Measurements from ENCODE around the gene SOX30.

The SOX30 gene

DNA sequence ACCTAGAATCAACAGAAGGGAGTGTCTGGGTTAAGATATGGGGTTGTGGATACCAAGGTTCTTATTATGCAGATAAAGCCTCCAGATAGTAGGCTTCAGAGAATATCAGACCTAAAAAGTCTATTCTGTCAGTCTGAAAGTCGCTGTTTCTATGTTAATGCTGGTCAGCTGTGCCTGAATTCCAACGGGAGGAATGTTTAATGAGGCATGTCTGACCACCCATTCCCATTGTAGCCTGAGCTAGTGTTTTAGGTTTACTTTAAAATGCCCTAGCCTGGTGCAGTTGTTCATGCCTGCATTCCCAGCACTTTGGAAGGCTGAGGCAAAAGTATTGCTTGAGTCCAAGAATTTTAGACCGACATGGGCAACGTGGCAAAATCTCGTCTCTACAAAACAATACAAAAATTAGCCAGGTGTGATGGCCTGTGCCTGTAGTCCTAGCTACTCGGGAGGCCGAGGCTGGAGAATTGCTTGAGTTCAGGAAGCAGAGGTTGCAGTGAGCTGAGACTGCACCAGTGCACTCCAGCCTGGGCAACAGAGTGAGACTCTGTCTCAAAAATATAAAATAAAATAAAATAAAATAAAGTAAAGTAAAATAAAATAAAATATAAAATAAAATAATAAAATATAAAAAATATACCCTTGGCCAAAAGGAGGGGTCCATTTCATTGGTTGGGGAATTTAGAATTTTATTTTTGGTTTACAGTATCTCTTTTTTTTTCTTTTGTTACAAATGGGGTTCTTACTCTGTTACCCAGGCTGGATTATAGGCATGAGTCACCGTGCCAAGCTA lies 7.8 kb upstream of the SOX30 start:
- DNase-seq, result no peak

DNA sequence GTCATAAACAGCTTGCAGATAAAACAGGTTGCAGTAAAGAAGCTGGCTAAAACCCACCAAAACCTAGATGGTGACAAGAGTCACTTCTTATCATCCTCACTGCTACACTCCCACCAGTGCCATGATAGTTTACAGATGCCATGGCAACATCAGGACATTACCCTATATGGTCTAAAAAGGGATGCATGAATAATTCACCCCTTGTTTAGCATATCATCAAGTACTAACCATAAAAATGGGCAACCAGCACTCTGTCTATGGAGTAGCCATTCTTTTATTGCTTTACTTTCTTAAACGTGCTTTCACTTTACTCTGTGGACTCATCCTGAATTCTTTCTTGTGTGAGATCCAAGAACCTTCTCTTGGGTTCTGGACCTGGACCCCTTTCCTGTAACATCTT lies 6.7 kb upstream of the SOX30 start:
- no peak for DNase-seq

- no peak for DNase-seq
Measured at GRCh38 chr5:157657516-157657915, 5.3 kb upstream of the SOX30 start.

- peak; percentile 88 for DNase-seq
Measured at GRCh38 chr5:157651623-157652376, 438 bp downstream of the SOX30 start.

DNA sequence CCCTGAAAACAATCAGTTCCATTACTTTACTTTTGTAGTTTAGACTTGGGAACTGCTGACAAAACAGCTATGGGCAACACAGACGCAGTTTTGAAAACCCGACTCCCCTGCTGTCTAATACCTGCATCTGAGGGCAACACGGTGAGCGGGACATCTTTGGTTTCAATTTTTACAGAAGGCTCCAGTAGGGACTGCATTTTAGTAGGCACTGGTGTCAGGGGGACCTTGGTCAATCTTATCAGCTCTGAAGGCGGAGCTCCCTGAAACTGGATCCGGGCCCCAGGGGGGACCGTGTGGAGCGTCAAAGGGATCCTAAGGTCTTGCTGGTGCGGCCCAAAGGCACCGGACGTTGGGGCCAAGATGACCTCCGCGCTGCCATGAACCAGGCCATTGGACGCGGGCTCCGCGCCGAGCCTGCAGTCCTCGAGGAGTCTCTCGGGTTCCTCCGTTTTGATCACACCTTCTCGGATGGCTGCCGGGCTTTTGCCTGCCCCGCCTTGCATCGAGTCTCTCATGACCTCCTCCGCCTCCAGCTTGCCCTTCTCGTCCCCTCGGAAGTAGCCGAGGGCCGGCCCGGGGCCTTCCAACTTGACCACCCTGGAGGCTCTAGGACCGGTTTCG lies 1.1 kb downstream of the SOX30 start:
- DNase-seq, result no peak

- DNase-seq, result no peak
Measured at GRCh38 chr5:157649101-157649500, 3.1 kb downstream of the SOX30 start.

- DNase-seq, result no peak
Measured at GRCh38 chr5:157648275-157648990, 3.8 kb downstream of the SOX30 start.

GRCh38 chr5:157640406-157641066 lies 11.7 kb downstream of the SOX30 start:
- DNase-seq, result no peak

- DNase-seq, result no peak
Measured at GRCh38 chr5:157630341-157630740, 21.9 kb downstream of the SOX30 start.

DNA sequence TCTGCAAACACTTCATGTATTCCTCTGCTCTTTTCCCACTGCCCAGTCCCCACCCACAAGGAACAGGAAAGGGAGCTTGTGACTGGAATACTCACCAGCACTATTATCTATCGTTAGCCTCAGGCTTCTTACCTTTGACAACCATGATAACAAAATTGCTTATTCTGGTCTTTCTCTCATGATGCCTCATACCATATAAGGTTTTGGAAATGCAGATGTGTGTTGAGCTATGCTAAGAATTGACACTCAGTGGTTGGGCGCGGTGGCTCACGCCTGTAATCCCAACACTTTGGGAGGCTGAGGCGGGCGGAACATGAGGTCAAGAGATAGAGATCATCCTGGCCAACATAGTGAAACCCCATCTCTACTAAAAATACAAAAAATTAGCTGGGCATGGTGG lies 25.4 kb downstream of the SOX30 start:
- no peak for DNase-seq

DNA sequence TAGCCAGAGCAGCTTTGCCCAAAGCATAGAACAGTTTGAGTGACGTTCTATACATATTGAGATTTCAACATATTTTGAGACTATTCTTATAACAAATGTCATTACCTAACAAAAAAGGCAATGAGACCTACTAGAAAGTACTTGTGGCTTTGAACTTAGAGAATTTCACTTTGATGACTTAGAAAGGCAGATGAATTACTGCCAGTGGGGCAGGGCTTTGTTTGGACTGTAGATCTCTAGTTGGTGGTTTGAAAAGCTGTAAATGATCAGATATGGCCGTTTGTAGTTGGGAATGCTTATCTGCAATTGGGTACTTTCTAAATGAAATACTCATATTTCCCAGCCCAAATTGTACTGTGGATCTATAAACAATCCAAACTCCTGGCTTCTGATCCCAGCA lies 28.1 kb downstream of the SOX30 start:
- DNase-seq, result no peak

DNA sequence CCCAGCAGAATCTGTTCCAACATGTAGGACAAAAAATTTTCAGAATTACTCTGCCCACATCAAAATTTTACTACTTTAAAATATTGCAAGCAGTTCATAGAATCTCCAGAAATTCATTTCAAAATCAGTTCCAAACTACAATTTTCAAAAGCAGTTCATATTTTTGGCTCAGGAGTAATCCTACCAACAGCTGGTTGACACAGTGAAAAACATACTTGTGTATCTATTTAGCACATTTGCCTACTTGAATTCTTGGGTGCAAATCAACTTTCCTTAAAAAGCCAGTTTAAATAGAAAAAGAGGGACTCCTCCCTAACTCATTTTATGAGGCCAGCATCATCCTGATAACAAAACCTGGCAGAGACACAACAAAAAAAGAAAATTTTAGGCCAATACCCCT lies 31.5 kb downstream of the SOX30 start:
- no peak for DNase-seq

DNA sequence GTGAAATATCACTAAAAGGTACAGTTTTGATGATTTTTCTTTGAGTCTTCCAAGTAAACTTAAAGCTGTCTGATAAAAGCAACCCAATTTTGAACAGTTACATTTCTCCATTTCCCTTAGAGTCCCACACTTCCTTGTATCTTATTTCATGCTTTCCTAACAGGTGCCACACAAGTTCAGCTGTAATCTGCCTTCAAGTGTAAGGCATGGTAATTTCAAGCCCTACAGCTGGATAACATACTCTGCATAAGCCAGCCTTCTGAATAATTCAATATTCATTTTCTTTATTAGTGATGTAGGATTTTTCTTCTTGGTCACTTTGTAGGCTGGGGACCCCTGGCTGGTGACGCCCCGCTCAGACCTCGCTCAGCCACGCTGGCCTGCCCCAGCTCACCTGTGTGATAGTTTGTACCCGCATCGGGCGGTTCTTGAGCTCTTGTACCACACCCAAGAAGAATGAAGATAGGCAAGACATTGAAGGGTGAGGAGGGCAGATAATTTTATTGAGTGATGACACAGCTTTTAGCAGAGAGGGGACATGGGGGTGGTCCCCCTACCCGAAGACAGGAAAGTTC lies 34.0 kb downstream of the SOX30 start:
- no peak for DNase-seq

DNA sequence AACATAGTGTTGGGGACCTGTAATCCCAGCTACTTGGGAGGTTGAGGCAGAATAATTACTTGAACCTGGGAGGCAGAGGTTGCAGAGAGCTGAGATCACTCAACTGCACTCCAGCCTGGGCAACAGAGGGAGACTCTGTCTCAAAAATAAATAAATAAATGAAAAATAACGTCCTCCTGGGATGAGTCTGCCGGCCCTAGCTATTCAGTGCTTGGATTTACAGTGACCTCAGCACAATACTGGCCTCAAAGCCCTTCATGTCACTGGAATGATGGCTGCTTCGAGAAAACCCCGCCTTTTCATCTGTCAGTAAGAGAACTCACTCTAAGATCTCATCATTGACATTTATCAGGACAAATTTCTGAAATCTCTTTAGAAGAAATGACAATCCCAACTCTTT lies 35.5 kb downstream of the SOX30 start:
- DNase-seq, result no peak

GRCh38 chr5:157613385-157614245 lies 38.6 kb downstream of the SOX30 start:
- DNase-seq, result peak; percentile 34

DNA sequence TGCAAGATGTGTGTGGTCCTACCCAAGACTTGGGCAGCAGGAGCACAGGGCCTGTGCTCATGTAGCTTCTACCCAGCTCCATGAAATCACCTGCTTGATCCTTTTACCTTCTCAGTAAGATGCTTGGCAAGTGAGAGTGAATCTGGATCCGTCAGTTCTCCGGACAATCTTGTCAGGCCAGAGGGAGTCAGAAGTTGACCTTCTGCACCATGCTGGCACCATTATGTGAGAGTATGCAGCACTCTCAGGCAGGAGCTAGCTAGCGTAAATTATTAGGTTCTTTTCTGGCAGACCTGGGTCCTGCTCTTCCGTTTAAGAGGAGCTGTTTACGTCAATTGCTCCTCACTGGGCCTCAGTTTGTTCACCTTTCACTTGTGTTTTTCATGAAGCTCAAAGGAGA lies 39.7 kb downstream of the SOX30 start:
- no peak for DNase-seq

GRCh38 chr5:157611571-157612476 lies 40.4 kb downstream of the SOX30 start:
- no peak for DNase-seq

- DNase-seq, result no peak
Measured at GRCh38 chr5:157610990-157611389, 41.2 kb downstream of the SOX30 start.

GRCh38 chr5:157608972-157609565 lies 43.2 kb downstream of the SOX30 start:
- no peak for DNase-seq

All from CD4-positive, alpha-beta T cell treated with Interleukin-17A for 1 hour (primary cell).